ENCODE measurements around the gene CD151. TPM values are rescaled to one million over a fixed set of nuclear protein-coding genes. Genes with fewer than 3 reads are reported as not detected.
A peak's percentile ranks its signal among the peaks of the same experiment; 100 is the strongest.

CD151 gene
- total and polyA plus RNA-seq, 7 donors = 84.4 to 436 (median 248) TPM

- Histone ChIP-seq H3K27me3 (no peaks in the 10 kb centered on the region), H3K9me3 (no peaks in the 10 kb centered on the region), H3K36me3 (peaks cover 22 to 39% (median 24%) of the 10 kb centered on the region in 4 donors), H3K4me3 (peak overlapping the region; percentile 73 to 99 (median 93)), H3K27ac (peak overlapping the region; percentile 91 to 97 (median 94)), H3K4me1 (peaks cover 0 to 34% (median 29%) of the 10 kb centered on the region in 4 donors)
- intact Hi-C loops (cut with DNase I) = no loop called here
- WGBS, 2 donors = 0% methylated on average over 55 of the region's 55 CpGs
- TF ChIP-seq POLR2A (IDR thresholded peaks at IDR 0.05) (peak in 1 of 2 donors; percentile 61), CTCF (IDR thresholded peaks at IDR 0.05) (no peak)
- no peak for DNase-seq
Measured at GRCh38 chr11:810040-810567, 22.6 kb upstream of the CD151 start.

- peak overlapping the region in 2 of 4 donors; percentile 93 to 97 for H3K27ac ChIP-seq
Measured at GRCh38 chr11:811446-812245, 21.1 kb upstream of the CD151 start.

GRCh38 chr11:812390-812789, 20.4 kb upstream of the CD151 start:
- Histone ChIP-seq H3K4me3 (no peak overlapping the region), H3K4me1 (peaks cover 0 to 28% (median 26%) of the 10 kb centered on the region in 4 donors), H3K27ac (no peak overlapping the region), H3K27me3 (no peaks in the 10 kb centered on the region), H3K9me3 (no peaks in the 10 kb centered on the region), H3K36me3 (peaks cover 22 to 39% (median 24%) of the 10 kb centered on the region in 4 donors)
- WGBS, 2 donors = 76 to 82% methylated on average over 3 of the region's 3 CpGs
- TF ChIP-seq POLR2A (IDR thresholded peaks at IDR 0.05) (no peak), POLR2AphosphoS5 (IDR thresholded peaks at IDR 0.05) (no peak), EP300 (IDR thresholded peaks at IDR 0.05) (no peak)
- intact Hi-C loops (cut with DNase I) = no loop called here
- no peak for DNase-seq

More at GRCh38 chr11:811446-812245, 21.1 kb upstream of the CD151 start:
- H3K27me3 ChIP-seq = no peaks in the 10 kb centered on the region
- no peak for DNase-seq
- peaks cover 0 to 28% (median 26%) of the 10 kb centered on the region in 4 donors for H3K4me1 ChIP-seq
- intact Hi-C loops (cut with DNase I) = no loop called here
- no peak overlapping the region for H3K4me3 ChIP-seq
- H3K9me3 ChIP-seq = no peaks in the 10 kb centered on the region
- peaks cover 22 to 39% (median 24%) of the 10 kb centered on the region in 4 donors for H3K36me3 ChIP-seq
- 67 to 71% methylated on average over 14 of the region's 14 CpGs for WGBS, 2 donors
- TF ChIP-seq EP300 (IDR thresholded peaks at IDR 0.05) (no peak), POLR2AphosphoS5 (IDR thresholded peaks at IDR 0.05) (no peak), POLR2A (IDR thresholded peaks at IDR 0.05) (no peak)

DNA sequence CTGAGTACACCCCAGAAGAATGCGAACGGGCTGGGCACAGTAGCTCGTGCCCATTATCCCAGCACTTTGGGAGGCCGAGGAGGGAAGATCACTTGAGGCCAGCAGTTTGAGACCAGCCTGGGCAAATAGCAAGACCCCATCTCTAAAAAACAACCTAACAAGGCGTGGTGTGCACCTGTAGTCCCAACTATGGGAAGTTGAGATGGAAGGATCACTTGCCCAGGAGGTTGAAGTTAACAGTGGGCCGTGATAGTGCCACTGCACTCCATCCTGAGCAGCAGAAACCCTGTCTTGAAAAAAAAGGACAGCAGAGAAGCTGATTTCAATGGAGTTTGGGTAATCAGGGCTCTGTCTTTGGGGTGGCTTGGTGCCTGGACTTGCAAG, 19.7 kb upstream of the CD151 start:
- peaks cover 22 to 39% (median 24%) of the 10 kb centered on the region in 4 donors for H3K36me3 ChIP-seq
- no peak for TF ChIP-seq CTCF (IDR thresholded peaks at IDR 0.05)
- no peak for TF ChIP-seq POLR2AphosphoS5 (IDR thresholded peaks at IDR 0.05)
- TF ChIP-seq EP300 (IDR thresholded peaks at IDR 0.05) = no peak
- no peak for TF ChIP-seq POLR2A (IDR thresholded peaks at IDR 0.05)
- intact Hi-C loops (cut with DNase I) = no loop called here
- no peak for DNase-seq
- H3K9me3 ChIP-seq = no peaks in the 10 kb centered on the region
- peaks cover 0 to 26% (median 24%) of the 10 kb centered on the region in 4 donors for H3K4me1 ChIP-seq
- WGBS, 2 donors = 90 to 94% methylated on average over 6 of the region's 6 CpGs
- no peaks in the 10 kb centered on the region for H3K27me3 ChIP-seq
- no peak overlapping the region for H3K27ac ChIP-seq
- H3K4me3 ChIP-seq = no peak overlapping the region

DNA sequence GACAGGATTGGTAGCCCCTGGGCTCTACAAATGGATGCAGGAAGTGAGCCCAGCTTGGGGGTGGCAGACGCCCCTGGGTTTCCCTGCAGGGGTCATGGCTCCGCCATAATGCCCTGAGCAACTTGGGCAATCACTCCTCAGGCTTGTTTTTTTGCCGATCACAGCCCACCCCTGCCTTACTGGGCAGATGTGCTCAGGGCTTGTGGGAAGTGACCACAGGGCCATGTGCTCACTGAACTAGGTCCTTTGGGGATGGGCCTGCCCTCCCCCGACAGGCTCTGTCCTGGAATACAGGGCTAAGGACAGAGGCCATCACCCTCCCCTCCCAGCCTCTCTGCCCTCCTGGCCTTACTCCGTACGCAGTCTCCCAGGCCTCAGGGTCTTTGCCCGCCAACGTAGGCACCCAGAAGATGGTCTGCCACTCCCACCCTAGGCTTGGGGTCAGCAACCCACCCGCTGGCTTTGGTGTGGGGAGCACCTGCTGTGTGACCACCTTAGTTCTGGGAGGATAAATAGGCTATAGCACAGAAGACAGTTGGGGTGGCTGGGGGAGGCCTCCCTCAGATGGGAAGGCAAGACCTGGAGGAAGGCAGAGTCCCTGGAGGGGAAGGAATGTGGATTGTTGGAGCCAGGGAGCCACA, 19.2 kb upstream of the CD151 start:
- intact Hi-C loops (cut with DNase I) = no loop called here
- Histone ChIP-seq H3K27me3 (no peaks in the 10 kb centered on the region), H3K27ac (no peak overlapping the region), H3K4me1 (peaks cover 0 to 24% (median 21%) of the 10 kb centered on the region in 4 donors), H3K36me3 (peaks cover 22 to 39% (median 24%) of the 10 kb centered on the region in 4 donors), H3K9me3 (no peaks in the 10 kb centered on the region), H3K4me3 (no peak overlapping the region)
- peak in 1 of 4 donors; percentile 8 for TF ChIP-seq POLR2AphosphoS5 (IDR thresholded peaks at IDR 0.05)
- TF ChIP-seq CTCF (IDR thresholded peaks at IDR 0.05) = no peak
- no peak for DNase-seq
- WGBS, 2 donors = 87 to 88% methylated on average over 9 of the region's 9 CpGs

All from sigmoid colon (tissue), 7 donors.